HG03342 (cell line): ENCODE results near the gene SKA3.
"Not testable (repeated sequence)": the region's sequence is repeated elsewhere in the genome, so short reads cannot be mapped to it uniquely, and the experiment has no call there.

Experiments
- ATAC-seq: cut with Tn5 transposase; IDR thresholded peaks from one replicate; pipeline ENCODE4 v1.9.1; 2021; ENCODE audit warnings: mild to moderate bottlenecking, moderate library complexity; ENCODE audit not compliant: unreplicated experiment

SKA3 gene

DNA sequence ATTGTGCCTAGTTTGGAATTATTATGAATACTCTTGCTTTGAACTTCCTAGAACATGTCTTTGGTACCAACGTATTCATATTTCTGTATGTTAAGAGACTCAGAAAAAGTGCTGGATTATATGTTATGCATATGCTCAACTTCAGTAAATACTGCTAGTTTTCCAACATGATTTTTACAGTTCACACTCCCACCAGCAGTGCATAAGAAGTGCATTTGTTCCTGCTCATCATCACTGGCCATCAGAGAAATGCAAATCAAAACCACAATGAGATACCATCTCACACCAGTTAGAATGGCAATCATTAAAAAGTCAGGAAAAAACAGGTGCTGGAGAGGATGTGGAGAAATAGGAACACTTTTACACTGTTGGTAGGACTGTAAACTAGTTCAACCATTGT is 2.6 kb downstream of the SKA3 start:
- ATAC-seq: not testable (repeated sequence)

- ATAC-seq: no peak
These were observed 4.9 kb downstream of the SKA3 start for GRCh38 chr13:21171420-21171819.

DNA sequence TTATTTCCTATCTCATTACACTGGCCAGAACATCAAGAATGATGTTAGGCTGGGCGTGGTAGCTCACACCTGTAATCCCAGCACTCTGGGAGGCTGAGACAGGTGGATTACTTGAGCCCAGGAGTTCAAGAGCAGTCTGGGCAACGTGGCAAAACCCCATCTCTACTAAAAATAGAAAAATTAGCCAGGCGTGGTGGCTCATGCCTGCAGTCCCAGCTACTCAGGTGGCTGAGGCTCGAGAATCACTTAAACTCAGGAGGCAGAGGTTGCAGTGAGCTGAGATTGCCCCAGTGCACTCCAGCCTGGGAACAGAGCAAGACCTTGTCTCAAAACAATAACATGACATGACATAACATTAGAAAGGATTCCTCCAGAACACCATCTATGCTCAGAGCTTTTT is 10.7 kb downstream of the SKA3 start:
- ATAC-seq: not testable (repeated sequence)

- no peak for ATAC-seq
These were observed 11.7 kb downstream of the SKA3 start for GRCh38 chr13:21164631-21165030.

- ATAC-seq: no peak
These were observed 24.0 kb downstream of the SKA3 start for GRCh38 chr13:21152251-21152899.

DNA sequence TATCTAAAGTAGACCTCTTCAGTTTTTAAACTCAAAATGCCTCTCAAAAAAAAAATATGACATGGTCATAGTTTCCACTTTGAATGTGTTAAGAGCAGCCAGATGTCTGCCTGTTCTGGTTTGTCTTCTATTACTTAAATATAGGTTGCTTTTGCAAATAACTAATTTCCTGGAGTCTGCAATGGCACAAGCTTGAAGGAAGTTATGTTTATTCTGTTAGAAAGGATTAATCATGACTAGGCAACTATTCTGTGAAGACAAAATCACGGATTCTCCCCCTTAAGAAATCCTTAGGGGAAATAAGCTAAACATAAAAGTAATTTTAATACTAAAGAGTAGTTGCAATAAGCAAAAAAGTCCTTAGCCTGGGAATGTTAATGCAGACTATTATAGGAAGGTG is 26.3 kb downstream of the SKA3 start:
- no peak for ATAC-seq

GRCh38 chr13:21149568-21149967 is 26.8 kb downstream of the SKA3 start:
- ATAC-seq: peak; percentile 47

DNA sequence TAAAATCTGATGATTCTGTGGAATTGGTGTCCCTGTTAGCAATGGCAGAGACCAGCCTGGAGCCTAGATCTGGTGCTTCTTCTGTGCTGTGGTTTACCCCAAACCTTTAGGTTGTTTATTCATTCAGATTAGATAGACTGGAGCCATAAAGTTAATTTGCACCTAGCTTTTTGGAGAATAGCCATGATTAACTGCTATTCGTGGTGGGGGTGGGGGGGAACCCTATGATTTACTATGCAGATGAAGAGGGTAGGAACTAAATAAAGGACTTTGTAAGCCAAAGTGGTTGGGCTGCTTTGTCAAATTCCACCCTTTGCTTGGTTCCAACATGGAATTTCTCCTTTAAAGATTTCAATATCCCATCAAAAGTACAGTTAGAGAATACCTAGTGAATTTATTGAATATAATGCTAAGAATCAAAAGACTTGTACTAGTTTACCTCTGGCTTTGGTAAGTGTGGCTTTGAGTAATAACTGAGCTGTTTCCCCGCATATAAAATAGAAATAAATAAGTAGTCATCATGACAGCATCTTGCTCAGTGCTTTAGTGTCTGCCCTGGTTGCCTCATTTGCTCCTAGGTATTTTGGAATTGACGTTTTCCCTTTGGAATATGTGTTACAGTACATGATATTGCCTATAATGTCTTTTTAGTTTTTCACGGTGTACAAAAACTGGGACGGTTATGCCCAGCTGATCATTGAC is 27.6 kb downstream of the SKA3 start:
- ATAC-seq: no peak

DNA sequence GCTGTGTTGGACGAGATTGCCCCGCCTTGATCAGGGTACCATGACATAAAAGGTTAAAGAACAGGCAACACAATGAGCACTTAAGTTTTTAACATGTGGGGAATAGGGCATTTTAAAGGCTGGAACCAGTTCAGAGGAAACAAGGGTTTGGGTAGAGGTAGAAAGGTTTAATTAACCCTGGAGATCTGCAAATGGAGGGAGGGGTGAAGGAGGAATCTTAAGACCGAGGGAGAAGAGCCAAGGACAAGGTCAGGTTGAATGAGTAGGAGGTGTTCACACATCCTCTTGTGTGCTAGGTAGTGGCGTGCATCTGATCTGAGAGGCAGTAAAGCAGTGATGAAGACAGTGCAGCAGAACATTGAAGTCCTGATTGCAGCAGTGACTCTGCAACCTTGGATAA is 28.5 kb downstream of the SKA3 start:
- ATAC-seq: no peak

DNA sequence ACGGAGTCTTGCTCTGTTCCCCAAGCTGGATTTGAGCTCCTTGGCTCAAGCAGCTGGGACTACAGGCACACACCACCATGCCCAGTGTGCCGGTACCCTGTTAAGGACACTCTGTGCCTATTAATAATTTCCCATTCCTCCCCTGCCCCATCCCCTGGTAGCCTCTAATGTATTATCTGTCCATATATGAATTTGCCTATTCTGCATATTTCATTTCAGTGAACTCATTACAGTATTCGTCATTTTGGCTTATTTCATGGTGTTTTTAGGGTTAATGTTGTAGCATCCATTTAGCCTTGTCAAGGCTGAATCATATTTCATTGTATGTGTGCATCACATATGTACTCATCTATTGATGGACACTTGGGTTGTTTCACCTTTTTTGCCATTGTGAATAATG is 33.6 kb downstream of the SKA3 start:
- ATAC-seq: no peak

DNA sequence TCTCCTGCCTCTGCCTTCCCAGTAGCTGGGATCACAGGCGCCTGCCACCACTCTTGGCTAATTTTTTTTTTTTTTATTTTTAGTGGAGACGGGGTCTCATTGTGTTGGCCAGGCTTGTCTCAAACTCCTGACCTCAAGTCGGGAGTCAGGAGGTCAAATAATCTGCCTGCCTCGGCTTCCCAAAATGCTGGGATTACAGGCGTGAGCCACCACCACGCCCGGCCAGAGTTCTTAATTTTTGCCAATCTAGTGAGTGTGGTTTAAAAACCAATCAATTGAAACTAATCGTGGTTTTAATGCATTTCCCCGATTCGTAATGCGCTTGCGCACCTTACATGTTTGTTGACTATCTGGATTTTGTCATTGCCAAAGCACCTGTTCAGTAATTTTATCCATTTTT is 37.0 kb downstream of the SKA3 start:
- no peak for ATAC-seq

DNA sequence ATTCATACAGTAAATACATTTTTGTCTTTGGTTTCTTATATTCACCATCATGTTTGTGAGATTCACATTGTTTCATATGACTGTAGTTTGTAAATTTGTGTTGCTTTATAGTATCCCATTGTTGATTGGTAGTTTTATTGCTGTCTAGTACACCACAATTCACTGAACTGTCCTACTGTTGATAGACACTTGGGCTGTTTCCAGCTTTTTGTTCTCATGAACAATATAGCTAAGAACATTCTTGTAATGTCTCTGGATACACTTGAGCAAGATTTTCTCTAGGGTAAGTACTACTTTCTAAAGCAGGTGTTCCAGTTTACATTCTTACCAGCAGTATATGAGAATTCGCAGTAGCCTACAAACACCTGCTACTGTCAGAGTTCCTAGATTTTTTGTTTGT is 37.8 kb downstream of the SKA3 start:
- ATAC-seq: no peak

DNA sequence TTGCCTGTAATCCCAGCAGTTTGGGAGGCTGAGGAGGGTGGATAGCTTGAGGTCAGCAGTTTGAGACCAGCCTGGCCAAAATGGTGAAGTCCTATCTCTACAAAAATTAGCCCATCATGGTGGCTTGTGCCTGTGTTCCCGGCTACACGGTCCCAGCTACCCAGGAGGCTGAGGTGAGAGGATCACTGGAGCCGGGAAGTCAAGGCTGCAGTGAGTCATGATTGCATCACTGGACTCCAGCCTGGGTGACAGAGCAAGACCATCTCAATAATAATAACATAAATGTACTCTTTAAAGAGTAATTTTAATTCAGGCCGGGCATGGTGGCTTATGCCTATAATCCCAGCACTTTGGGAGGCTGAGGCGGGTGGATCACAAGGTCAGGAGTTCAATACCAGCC is 38.7 kb downstream of the SKA3 start:
- no peak for ATAC-seq

DNA sequence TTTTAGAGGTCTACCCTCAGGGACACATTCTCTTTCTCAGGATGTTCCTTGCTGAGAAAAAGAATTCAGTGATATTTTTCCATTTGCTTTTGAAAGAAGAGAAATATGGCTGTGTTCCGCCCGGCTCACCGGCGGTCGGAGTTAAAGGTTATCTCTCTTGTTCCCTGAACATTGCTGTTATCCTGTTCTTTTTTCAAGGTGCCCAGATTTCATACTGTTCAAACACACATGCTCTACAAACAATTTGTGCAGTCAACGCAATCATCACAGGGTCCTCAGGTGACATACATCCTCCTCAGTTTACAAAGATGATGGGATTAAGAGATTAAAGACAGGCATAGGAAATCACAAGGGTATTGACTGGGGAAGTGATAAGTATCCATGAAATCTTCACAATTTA is 40.5 kb downstream of the SKA3 start:
- not testable (repeated sequence) for ATAC-seq

- ATAC-seq: no peak
These were observed 41.9 kb downstream of the SKA3 start for GRCh38 chr13:21134475-21134874.

DNA sequence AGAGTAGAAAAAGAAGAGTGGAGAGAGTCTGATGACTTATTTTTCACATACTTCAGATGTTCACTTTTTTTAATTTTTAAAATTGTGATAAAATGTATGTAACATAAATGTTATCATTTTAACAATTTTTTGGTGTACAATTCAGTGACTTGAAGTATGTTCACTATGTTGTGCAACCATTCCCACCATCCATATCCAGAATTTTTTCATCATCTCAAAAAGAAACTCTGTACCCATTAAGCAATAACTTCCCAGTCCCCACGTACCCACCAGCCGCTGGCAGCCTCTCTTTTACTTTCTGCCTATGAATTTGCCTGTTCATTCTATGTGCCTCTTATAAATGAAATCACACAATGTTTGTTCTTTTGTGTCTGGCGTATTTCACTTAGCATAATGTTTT is 43.3 kb downstream of the SKA3 start:
- no peak for ATAC-seq

- no peak for ATAC-seq
These were observed 46.2 kb downstream of the SKA3 start for GRCh38 chr13:21130116-21130515.

DNA sequence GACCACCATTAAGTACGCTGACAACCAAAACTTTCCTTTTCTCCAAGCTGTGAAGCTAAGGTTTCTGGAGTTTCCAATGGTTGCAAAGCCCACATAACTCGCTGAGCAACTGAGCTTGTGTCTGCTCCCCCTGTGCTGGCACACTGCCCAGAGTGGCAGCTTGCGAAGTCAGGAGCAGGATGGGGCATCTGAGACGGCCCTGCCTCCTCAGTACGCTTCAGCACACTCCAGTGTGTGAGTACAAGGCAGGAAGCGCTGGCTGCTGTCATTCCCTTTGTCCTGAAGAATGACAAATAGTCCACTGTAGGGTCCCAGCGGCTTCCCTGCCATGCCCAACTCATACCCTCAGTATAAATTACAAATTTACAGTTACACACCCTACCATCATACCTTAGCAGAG is 51.5 kb downstream of the SKA3 start:
- ATAC-seq: no peak

GRCh38 chr13:21123956-21124355 is 52.4 kb downstream of the SKA3 start:
- ATAC-seq: no peak

- ATAC-seq: no peak
These were observed 54.7 kb downstream of the SKA3 start for GRCh38 chr13:21121616-21122015.

DNA sequence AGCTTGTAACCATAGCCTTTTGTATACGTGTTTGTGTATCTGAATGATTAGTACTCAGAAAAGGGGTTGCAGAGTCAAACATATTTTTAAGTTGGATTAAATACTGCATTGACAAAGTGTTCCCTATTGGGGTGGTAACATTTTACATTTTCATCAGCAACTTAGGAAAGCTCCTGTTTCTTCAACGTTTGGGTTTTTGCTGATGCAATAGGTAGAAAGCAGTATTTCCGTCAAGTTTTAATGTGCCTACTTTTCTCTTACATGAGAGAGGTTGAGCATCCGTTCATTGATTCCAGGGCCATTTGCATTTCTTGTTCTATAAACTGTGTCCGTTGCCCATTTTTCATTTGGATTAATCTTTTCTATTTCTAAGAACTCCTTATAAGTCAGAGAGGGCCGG is 56.2 kb downstream of the SKA3 start:
- no peak for ATAC-seq

- no peak for ATAC-seq
These were observed 56.8 kb downstream of the SKA3 start for GRCh38 chr13:21119526-21119925.

DNA sequence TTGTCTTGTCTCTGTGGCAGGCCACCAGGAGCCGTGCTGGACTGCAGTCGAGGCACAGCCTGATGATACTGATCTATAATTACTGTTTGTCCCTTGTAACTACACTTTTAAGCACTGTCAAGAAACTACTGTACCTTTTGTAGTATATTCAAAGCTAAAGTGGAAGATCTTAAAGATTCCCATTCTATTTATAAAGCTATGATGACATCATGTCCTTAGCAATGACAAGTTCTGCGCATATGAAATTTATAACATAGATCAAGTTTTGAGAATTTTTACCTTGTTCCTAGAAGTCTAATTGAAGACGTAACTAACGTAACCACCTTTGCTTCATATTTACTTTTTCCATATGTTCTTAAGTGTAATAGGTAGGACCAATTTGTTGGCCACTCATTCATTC is 58.2 kb downstream of the SKA3 start:
- no peak for ATAC-seq
